Activated CD4-positive, alpha-beta T cell treated with anti-CD3 and anti-CD28 coated beads, Interleukin-2, amount 10 ng/mL, durations not matched to agents 7 days and 5 days (primary cell): ENCODE measurements around the gene LCP2. TPM values are rescaled to one million over a fixed set of nuclear protein-coding genes. Genes with fewer than 3 reads are reported as not detected.

ENCODE experiments used
- CTCF ChIA-PET: fragments of 350-600 bp; sonication (Branson Sonifier 250); formaldehyde crosslinking; loops from one replicate; lab custom pipeline; 2021; ENCODE audit warnings: antibody characterized with exemption; lab: Charles Lee
- POLR2A ChIA-PET: fragments of 350-600 bp; sonication (Branson Sonifier 250); formaldehyde crosslinking; loops from one replicate; lab custom pipeline; 2021; ENCODE audit warnings: antibody characterized with exemption; lab: Charles Lee
- DNase-seq: peaks from one replicate; pipeline ENCODE4 v3.0.0-alpha.2; 2020
- H3K27ac Mint-ChIP-seq: one replicate; pipeline ENCODE4 v1.8.0; 2021; ENCODE audit warnings: mild to moderate bottlenecking, moderate library complexity, mixed read lengths
- H3K27me3 Mint-ChIP-seq: one replicate; pipeline ENCODE4 v1.8.0; 2021; ENCODE audit warnings: mixed read lengths
- H3K36me3 Mint-ChIP-seq: one replicate; pipeline ENCODE4 v1.8.0; 2021; ENCODE audit warnings: low read depth, mixed read lengths
- H3K4me1 Mint-ChIP-seq: one replicate; pipeline ENCODE4 v1.8.0; 2021; ENCODE audit warnings: mixed read lengths
- H3K4me3 Mint-ChIP-seq: one replicate; pipeline ENCODE4 v1.8.0; 2021; ENCODE audit warnings: mild to moderate bottlenecking, moderate library complexity, mixed read lengths
- H3K9me3 Mint-ChIP-seq: one replicate; pipeline ENCODE4 v1.8.0; 2021; ENCODE audit warnings: mixed read lengths
- total RNA-seq, 2 experiments: library from RNA; stranded (reverse); gene quantifications; one replicate each; pipeline ENCODE4 v1.2.3, GENCODE V29; 2021

The LCP2 gene
- total RNA-seq, 2 experiments from 2014 or later = 285 to 309 TPM

DNA sequence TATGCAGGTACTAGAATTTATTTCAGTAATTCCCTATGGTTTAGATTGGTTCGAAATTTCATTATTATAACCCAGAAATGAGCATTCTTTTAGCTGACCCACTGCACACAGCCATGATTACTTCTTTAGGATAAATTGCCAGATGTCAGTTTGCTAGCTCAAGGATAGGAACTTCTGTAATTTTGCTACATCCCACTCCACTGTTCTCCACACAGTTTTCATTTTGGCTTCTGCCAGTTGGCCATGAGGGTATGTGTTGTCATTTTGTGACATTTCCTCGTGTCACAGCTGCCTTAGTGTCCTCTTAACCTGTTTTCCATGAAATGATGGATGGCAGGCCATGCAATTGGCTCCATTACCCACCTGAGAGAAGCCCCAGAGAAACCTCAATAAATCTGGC is 16.2 kb upstream of the LCP2 start:
- ChIA-PET CTCF (interaction anchor here (0.7 to 3.3 kb wide), 10 partner anchors 10 to 48 kb away, joined by 3 to 11 read pairs (median 5); partner anchors contain the start of gene LCP2), POLR2A (interaction anchor here (1.0 to 1.4 kb wide), 4 partner anchors 10 to 35 kb away, joined by 3 to 11 read pairs (median 4); no protein-coding TSS in a partner anchor)
- Mint-ChIP-seq H3K4me3 (no peak overlapping the region), H3K9me3 (no peaks in the 10 kb centered on the region), H3K27me3 (no peaks in the 10 kb centered on the region), H3K4me1 (peaks cover 49% of the 10 kb centered on the region), H3K27ac (peak overlapping the region; percentile 82), H3K36me3 (no peaks in the 10 kb centered on the region)
- DNase-seq = no peak

- Mint-ChIP-seq H3K4me1 (peaks cover 48% of the 10 kb centered on the region), H3K27ac (peak overlapping the region; percentile 82)
These were observed 15.8 kb upstream of the LCP2 start for GRCh38 chr5:170313344-170313743.

GRCh38 chr5:170312666-170313065 is 15.1 kb upstream of the LCP2 start:
- no peaks in the 10 kb centered on the region for H3K27me3 Mint-ChIP-seq
- H3K9me3 Mint-ChIP-seq = no peaks in the 10 kb centered on the region
- peaks cover 46% of the 10 kb centered on the region for H3K4me1 Mint-ChIP-seq
- POLR2A ChIA-PET = interaction anchor here (1.1 kb wide), 1 partner anchor 9 kb away, joined by 5 read pairs; no protein-coding TSS in a partner anchor
- peak; percentile 43 for DNase-seq
- no peaks in the 10 kb centered on the region for H3K36me3 Mint-ChIP-seq
- CTCF ChIA-PET = interaction anchor here (0.8 to 3.3 kb wide), 5 partner anchors 18 to 45 kb away, joined by 3 to 11 read pairs (median 5); no protein-coding TSS in a partner anchor
- peak overlapping the region; percentile 23 for H3K4me3 Mint-ChIP-seq
- peak overlapping the region; percentile 82 for H3K27ac Mint-ChIP-seq

More at GRCh38 chr5:170313344-170313743, 15.8 kb upstream of the LCP2 start:
- DNase-seq = peak; percentile 58
- Mint-ChIP-seq H3K4me3 (peak overlapping the region; percentile 12), H3K9me3 (no peaks in the 10 kb centered on the region), H3K36me3 (no peaks in the 10 kb centered on the region), H3K27me3 (no peaks in the 10 kb centered on the region)
- CTCF ChIA-PET = interaction anchor here (0.7 to 3.3 kb wide), 11 partner anchors 10 to 47 kb away, joined by 3 to 11 read pairs (median 5); partner anchors contain the start of gene LCP2
- POLR2A ChIA-PET = interaction anchor here (1.0 to 1.4 kb wide), 4 partner anchors 10 to 35 kb away, joined by 3 to 11 read pairs (median 4); no protein-coding TSS in a partner anchor

GRCh38 chr5:170312301-170312595 is 14.7 kb upstream of the LCP2 start:
- Mint-ChIP-seq H3K4me1 (peaks cover 46% of the 10 kb centered on the region), H3K4me3 (no peak overlapping the region), H3K27ac (peak overlapping the region; percentile 82), H3K27me3 (no peaks in the 10 kb centered on the region), H3K36me3 (no peaks in the 10 kb centered on the region), H3K9me3 (no peaks in the 10 kb centered on the region)
- no peak for DNase-seq
- ChIA-PET CTCF (interaction anchor here (1.5 to 3.3 kb wide), 3 partner anchors 20 to 45 kb away, joined by 3 to 11 read pairs (median 5); no protein-coding TSS in a partner anchor), POLR2A (no interaction called here)

GRCh38 chr5:170311511-170312300 is 14.1 kb upstream of the LCP2 start:
- ChIA-PET POLR2A (no interaction called here), CTCF (interaction anchor here (1.5 to 3.3 kb wide), 2 partner anchors 20 to 29 kb away, joined by 3 to 11 read pairs; no protein-coding TSS in a partner anchor)

GRCh38 chr5:170310256-170310926 is 12.8 kb upstream of the LCP2 start:
- no peaks in the 10 kb centered on the region for H3K36me3 Mint-ChIP-seq
- no peak overlapping the region for H3K4me3 Mint-ChIP-seq
- DNase-seq = no peak
- peaks cover 59% of the 10 kb centered on the region for H3K4me1 Mint-ChIP-seq
- no peaks in the 10 kb centered on the region for H3K27me3 Mint-ChIP-seq
- ChIA-PET POLR2A (no interaction called here), CTCF (interaction anchor here (0.6 to 1.0 kb wide), 2 partner anchors 14 to 209 kb away, joined by 3 to 4 read pairs; no protein-coding TSS in a partner anchor)
- no peak overlapping the region for H3K27ac Mint-ChIP-seq
- H3K9me3 Mint-ChIP-seq = no peaks in the 10 kb centered on the region

More at GRCh38 chr5:170311511-170312300, 14.1 kb upstream of the LCP2 start:
- Mint-ChIP-seq H3K36me3 (no peaks in the 10 kb centered on the region), H3K4me3 (no peak overlapping the region), H3K9me3 (no peaks in the 10 kb centered on the region), H3K4me1 (peaks cover 49% of the 10 kb centered on the region), H3K27ac (peak overlapping the region; percentile 65), H3K27me3 (no peaks in the 10 kb centered on the region)
- DNase-seq = no peak

DNA sequence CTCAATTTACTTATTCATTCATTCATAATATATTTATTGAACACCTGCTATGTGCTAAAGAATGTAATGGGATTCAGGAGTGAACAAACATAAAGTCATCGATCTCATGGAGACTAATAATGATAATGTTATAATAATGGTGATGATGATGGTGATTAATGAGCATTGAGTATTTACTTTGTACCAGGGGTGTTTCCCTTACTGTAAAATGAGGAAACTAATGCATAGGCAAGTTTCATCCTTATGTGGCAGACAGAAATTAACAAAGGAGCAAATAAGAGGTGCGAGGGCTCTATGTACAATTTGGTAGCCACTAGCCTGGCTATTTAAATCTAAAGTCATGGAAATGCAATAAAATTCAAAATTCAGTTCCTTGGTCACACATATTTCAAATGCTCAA is 11.1 kb upstream of the LCP2 start:
- Mint-ChIP-seq H3K4me1 (peaks cover 67% of the 10 kb centered on the region), H3K27me3 (no peaks in the 10 kb centered on the region), H3K4me3 (no peak overlapping the region), H3K36me3 (no peaks in the 10 kb centered on the region), H3K27ac (no peak overlapping the region), H3K9me3 (no peaks in the 10 kb centered on the region)
- ChIA-PET POLR2A (no interaction called here), CTCF (interaction anchor here (0.8 to 3.8 kb wide), 5 partner anchors 11 to 62 kb away, joined by 3 to 16 read pairs (median 4); partner anchors contain the start of gene LCP2)
- DNase-seq = no peak

GRCh38 chr5:170307575-170308465 is 10.2 kb upstream of the LCP2 start:
- no peak overlapping the region for H3K4me3 Mint-ChIP-seq
- no peaks in the 10 kb centered on the region for H3K27me3 Mint-ChIP-seq
- no peak for DNase-seq
- no peak overlapping the region for H3K27ac Mint-ChIP-seq
- no peaks in the 10 kb centered on the region for H3K9me3 Mint-ChIP-seq
- POLR2A ChIA-PET = no interaction called here
- peaks cover 66% of the 10 kb centered on the region for H3K4me1 Mint-ChIP-seq
- H3K36me3 Mint-ChIP-seq = no peaks in the 10 kb centered on the region
- CTCF ChIA-PET = interaction anchor here (0.7 to 3.8 kb wide), 11 partner anchors 11 to 61 kb away, joined by 3 to 16 read pairs (median 3); partner anchors contain the start of gene LCP2

- Mint-ChIP-seq H3K4me3 (no peak overlapping the region), H3K27ac (no peak overlapping the region), H3K27me3 (no peaks in the 10 kb centered on the region), H3K4me1 (peaks cover 65% of the 10 kb centered on the region), H3K9me3 (no peaks in the 10 kb centered on the region), H3K36me3 (no peaks in the 10 kb centered on the region)
- ChIA-PET CTCF (interaction anchor here (1.0 to 3.8 kb wide), 9 partner anchors 9 to 36 kb away, joined by 3 to 16 read pairs (median 4); partner anchors contain the start of gene LCP2), POLR2A (interaction anchor here (0.6 kb wide), 1 partner anchor 45 kb away, joined by 4 read pairs; no protein-coding TSS in a partner anchor)
- no peak for DNase-seq
These were observed 8.8 kb upstream of the LCP2 start for GRCh38 chr5:170306381-170306831.

GRCh38 chr5:170305646-170306025 is 8.1 kb upstream of the LCP2 start:
- H3K27me3 Mint-ChIP-seq = no peaks in the 10 kb centered on the region
- no peak overlapping the region for H3K4me3 Mint-ChIP-seq
- no peak for DNase-seq
- H3K36me3 Mint-ChIP-seq = no peaks in the 10 kb centered on the region
- POLR2A ChIA-PET = no interaction called here
- H3K9me3 Mint-ChIP-seq = no peaks in the 10 kb centered on the region
- peaks cover 67% of the 10 kb centered on the region for H3K4me1 Mint-ChIP-seq
- no peak overlapping the region for H3K27ac Mint-ChIP-seq
- CTCF ChIA-PET = interaction anchor here (0.8 to 3.8 kb wide), 7 partner anchors 8 to 38 kb away, joined by 3 to 16 read pairs (median 4); partner anchors contain the start of gene LCP2

- no peak for DNase-seq
- H3K36me3 Mint-ChIP-seq = no peaks in the 10 kb centered on the region
- H3K27ac Mint-ChIP-seq = no peak overlapping the region
- ChIA-PET CTCF (interaction anchor here (0.8 to 3.8 kb wide), 4 partner anchors 8 to 38 kb away, joined by 3 to 16 read pairs (median 6); partner anchors contain the start of gene LCP2), POLR2A (no interaction called here)
- H3K27me3 Mint-ChIP-seq = no peaks in the 10 kb centered on the region
- H3K9me3 Mint-ChIP-seq = no peaks in the 10 kb centered on the region
- H3K4me3 Mint-ChIP-seq = no peak overlapping the region
- peaks cover 66% of the 10 kb centered on the region for H3K4me1 Mint-ChIP-seq
These were observed 7.6 kb upstream of the LCP2 start for GRCh38 chr5:170305016-170305645.
